Fibroblast of the conjunctiva (primary cell): Measurements from ENCODE around the gene GLS.
"Not testable (repeated sequence)": the region's sequence is repeated elsewhere in the genome, so short reads cannot be mapped to it uniquely, and the experiment has no call there.

ENCODE experiments used
- DNase-seq: peaks from one replicate; pipeline ENCODE4 v3.0.0-alpha.2; 2010; ENCODE audit warnings: low read depth

GLS gene

GRCh38 chr2:190933361-190933760 is 52.7 kb downstream of the GLS start:
- DNase-seq: no peak

GRCh38 chr2:190935054-190935453 is 54.4 kb downstream of the GLS start:
- DNase-seq: no peak

GRCh38 chr2:190938771-190939335 is 58.2 kb downstream of the GLS start:
- no peak for DNase-seq

- DNase-seq: no peak
These were observed 59.8 kb downstream of the GLS start for GRCh38 chr2:190940454-190940853.

- no peak for DNase-seq
These were observed 61.0 kb downstream of the GLS start for GRCh38 chr2:190941571-190941970.

- DNase-seq: no peak
These were observed 62.1 kb downstream of the GLS start for GRCh38 chr2:190942697-190943096.

GRCh38 chr2:190943706-190944105 is 63.1 kb downstream of the GLS start:
- no peak for DNase-seq

- DNase-seq: no peak
These were observed 66.5 kb downstream of the GLS start for GRCh38 chr2:190947141-190947540.

GRCh38 chr2:190947711-190948251 is 67.2 kb downstream of the GLS start:
- DNase-seq: peak; percentile 39

- no peak for DNase-seq
These were observed 68.0 kb downstream of the GLS start for GRCh38 chr2:190948671-190949070.

GRCh38 chr2:190950566-190950991 is 70.0 kb downstream of the GLS start:
- DNase-seq: no peak

GRCh38 chr2:190953257-190953656 is 72.6 kb downstream of the GLS start:
- DNase-seq: no peak

GRCh38 chr2:190959911-190960788 is 79.5 kb downstream of the GLS start:
- no peak for DNase-seq

- not testable (repeated sequence) for DNase-seq
These were observed 80.5 kb downstream of the GLS start for GRCh38 chr2:190961117-190961516.

GRCh38 chr2:190961918-190962487 is 81.4 kb downstream of the GLS start:
- no peak for DNase-seq

- DNase-seq: no peak
These were observed 82.5 kb downstream of the GLS start for GRCh38 chr2:190963088-190963487.

- DNase-seq: no peak
These were observed 83.7 kb downstream of the GLS start for GRCh38 chr2:190964170-190964795.

GRCh38 chr2:190965580-190966222 is 85.1 kb downstream of the GLS start:
- DNase-seq: no peak

- no peak for DNase-seq
These were observed 87.9 kb downstream of the GLS start for GRCh38 chr2:190968522-190968921.

- DNase-seq: no peak
These were observed 89.5 kb downstream of the GLS start for GRCh38 chr2:190970160-190970559.

- no peak for DNase-seq
These were observed 90.4 kb downstream of the GLS start for GRCh38 chr2:190970873-190971506.

- no peak for DNase-seq
These were observed 91.6 kb downstream of the GLS start for GRCh38 chr2:190972213-190972612.
